ENCODE results near the gene SAPCD2.

Gene SAPCD2

DNA sequence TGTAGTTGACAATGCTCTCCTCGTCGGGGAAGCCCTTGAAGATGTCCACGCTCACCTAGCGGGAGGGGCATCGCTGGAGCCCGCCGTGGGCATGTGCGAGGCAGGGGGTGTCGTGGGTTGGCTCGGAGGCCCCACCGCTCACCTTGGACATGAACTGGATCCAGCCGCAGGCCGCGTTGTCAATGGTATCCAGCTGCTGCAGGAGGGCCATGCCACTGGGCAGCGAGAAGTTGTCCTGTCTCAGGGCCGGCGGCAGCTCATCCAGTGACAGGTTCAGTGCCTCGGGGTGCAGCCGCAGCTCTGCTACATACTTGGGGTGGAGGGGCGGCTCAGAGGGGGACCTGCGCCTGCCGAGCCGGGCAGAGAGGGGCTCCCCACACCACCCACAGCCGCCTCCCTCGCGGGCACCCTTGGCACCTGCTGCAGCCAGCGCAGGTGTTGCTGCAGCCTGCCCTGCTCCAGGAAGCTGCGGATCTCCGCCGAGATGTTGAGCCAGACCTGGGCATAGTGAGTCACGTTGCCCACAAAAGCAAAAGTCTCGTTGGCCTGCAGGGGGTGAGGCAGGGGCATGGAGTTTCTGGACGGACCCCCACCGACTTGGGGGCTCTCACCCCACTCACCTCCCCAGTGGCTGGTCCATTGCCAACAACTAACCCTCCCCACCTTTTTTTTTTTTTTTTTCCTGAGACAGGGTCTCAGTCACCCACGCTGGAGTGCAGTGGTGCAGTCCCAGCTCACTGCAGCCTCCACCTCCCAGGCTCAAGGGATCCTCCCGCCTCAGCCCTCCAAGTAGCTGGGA lies 51.4 kb downstream of the SAPCD2 start:
- H3K9ac ChIP-seq (ENCODE audit: low read length in 2 of 2): no peak overlapping the region
- H3K27me3 ChIP-seq (ENCODE audit: control insufficient read depth in 1 of 2, insufficient read depth in 2 of 2, low read length in 2 of 2): no peaks in the 10 kb centered on the region
- no peaks in the 10 kb centered on the region for H3K9me3 ChIP-seq (ENCODE audit: control insufficient read depth in 2 of 2, low read length in 2 of 2)
- H3K27ac ChIP-seq (ENCODE audit: low read length): no peak overlapping the region
- H3K4me3 ChIP-seq (ENCODE audit: low read length in 2 of 2): no peak overlapping the region
- no peaks in the 10 kb centered on the region for H3K4me1 ChIP-seq (ENCODE audit: control insufficient read depth, insufficient read depth, low read length)
- H3K36me3 ChIP-seq (ENCODE audit: control insufficient read depth in 2 of 2, insufficient read depth in 2 of 2, low read length in 2 of 2): peaks cover 4 to 9% of the 10 kb centered on the region in 2 donors

DNA sequence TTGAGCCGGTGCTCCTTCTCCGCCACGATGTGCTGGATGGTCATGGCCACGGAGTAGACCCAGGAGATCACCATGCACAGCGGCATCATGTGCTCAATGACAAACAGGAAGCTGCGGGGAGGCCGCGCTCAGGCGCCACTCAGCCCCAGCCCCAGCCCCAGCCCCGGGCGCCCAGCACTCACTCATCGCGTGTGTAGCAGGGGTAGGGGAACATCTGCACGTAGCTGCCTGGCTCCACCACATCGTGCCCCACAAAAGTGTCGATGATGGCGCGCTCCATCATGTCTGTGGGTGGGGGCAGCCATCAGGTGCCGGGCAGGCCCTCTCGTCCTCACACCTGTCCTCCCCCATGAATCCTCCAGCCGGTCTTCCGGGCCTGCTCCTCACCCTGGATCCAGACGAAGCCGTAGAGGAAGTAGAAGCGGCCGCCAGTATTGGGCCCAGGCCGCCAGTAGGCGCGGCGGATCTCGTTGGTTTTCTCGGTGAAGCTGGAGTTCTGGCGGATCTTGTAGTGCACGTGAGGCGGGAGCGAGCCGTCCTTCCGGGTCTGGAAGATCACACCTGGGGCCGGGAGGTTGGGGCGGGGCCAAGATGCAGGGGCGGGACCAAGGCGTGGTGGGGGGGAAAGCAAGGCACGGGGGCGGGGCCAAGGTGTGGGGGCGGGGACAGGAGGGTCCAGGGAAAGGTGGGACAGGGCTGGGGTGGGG lies 52.4 kb downstream of the SAPCD2 start:
- H3K4me1 ChIP-seq (ENCODE audit: control insufficient read depth, insufficient read depth, low read length): no peaks in the 10 kb centered on the region
- no peak overlapping the region for H3K27ac ChIP-seq (ENCODE audit: low read length)
- H3K36me3 ChIP-seq (ENCODE audit: control insufficient read depth in 2 of 2, insufficient read depth in 2 of 2, low read length in 2 of 2): peaks cover 4 to 9% of the 10 kb centered on the region in 2 donors
- no peak overlapping the region for H3K9ac ChIP-seq (ENCODE audit: low read length in 2 of 2)
- no peak overlapping the region for H3K4me3 ChIP-seq (ENCODE audit: low read length in 2 of 2)
- no peaks in the 10 kb centered on the region for H3K27me3 ChIP-seq (ENCODE audit: control insufficient read depth in 1 of 2, insufficient read depth in 2 of 2, low read length in 2 of 2)
- no peaks in the 10 kb centered on the region for H3K9me3 ChIP-seq (ENCODE audit: control insufficient read depth in 2 of 2, low read length in 2 of 2)

DNA sequence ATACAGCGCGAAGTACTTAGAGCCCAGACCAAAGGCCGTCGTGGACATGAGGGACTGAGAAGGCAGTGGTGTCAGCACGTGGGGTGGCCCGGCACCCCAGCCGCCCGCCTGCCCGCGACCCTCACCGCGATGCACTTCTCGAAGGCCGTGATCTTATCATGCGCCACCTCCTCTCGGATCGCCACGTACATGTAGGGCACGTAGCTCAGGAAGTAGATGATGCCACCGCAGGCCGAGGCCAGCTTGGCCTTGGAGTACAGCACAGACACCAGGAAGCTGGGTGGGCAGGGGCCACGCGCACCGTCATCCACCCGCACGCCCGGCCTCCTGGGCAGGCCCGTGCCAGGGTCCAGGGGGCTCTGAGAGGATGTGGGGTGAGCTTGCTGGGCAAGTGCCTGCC lies 53.3 kb downstream of the SAPCD2 start:
- Histone ChIP-seq H3K36me3 (ENCODE audit: control insufficient read depth in 2 of 2, insufficient read depth in 2 of 2, low read length in 2 of 2) (peaks cover 4 to 9% of the 10 kb centered on the region in 2 donors), H3K9ac (ENCODE audit: low read length in 2 of 2) (no peak overlapping the region), H3K27ac (ENCODE audit: low read length) (no peak overlapping the region), H3K9me3 (ENCODE audit: control insufficient read depth in 2 of 2, low read length in 2 of 2) (no peaks in the 10 kb centered on the region), H3K27me3 (ENCODE audit: control insufficient read depth in 1 of 2, insufficient read depth in 2 of 2, low read length in 2 of 2) (no peaks in the 10 kb centered on the region), H3K4me1 (ENCODE audit: control insufficient read depth, insufficient read depth, low read length) (no peaks in the 10 kb centered on the region), H3K4me3 (ENCODE audit: low read length in 2 of 2) (no peak overlapping the region)

DNA sequence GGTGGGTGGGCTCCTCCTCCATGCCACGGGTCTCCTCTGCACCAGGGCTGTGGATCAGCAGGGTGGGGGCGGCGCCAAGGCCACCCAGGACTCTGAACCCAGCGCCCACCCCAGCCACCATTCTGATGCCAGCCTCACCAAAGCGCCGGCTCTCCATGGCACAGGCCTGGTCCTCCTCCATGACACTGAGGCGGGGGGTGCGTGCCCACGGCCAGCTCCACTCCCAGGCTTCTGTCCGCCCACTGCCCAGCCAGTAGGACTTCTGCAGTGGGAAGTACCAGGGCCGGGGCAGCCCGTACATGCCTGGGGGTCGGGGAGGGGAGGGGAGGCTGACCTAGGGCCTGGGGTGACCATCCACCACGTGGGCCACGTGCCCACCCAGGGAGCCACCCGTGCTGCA lies 53.9 kb downstream of the SAPCD2 start:
- Histone ChIP-seq H3K4me1 (ENCODE audit: control insufficient read depth, insufficient read depth, low read length) (no peaks in the 10 kb centered on the region), H3K9me3 (ENCODE audit: control insufficient read depth in 2 of 2, low read length in 2 of 2) (no peaks in the 10 kb centered on the region), H3K9ac (ENCODE audit: low read length in 2 of 2) (no peak overlapping the region), H3K36me3 (ENCODE audit: control insufficient read depth in 2 of 2, insufficient read depth in 2 of 2, low read length in 2 of 2) (peaks cover 4 to 9% of the 10 kb centered on the region in 2 donors), H3K4me3 (ENCODE audit: low read length in 2 of 2) (no peak overlapping the region), H3K27ac (ENCODE audit: low read length) (no peak overlapping the region), H3K27me3 (ENCODE audit: control insufficient read depth in 1 of 2, insufficient read depth in 2 of 2, low read length in 2 of 2) (no peaks in the 10 kb centered on the region)

DNA sequence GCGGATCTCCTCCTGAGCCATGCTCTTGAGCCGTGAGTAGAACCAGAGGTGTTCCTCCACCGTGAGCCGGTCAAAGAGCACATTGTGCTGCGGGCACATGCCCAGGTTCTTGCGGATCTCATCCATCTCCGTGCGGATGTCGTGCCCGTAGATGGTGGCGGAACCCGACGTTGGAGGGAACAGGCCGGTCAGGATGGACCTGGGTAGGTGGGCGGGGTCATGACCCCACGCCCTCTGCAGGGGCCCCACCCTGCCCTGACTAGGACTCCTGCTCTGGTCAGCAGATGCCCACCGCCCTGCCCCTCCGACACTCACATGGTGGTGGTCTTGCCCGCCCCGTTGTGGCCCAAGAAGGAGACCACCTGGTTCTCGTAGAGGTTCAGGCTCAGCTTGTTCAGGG lies 54.4 kb downstream of the SAPCD2 start:
- Histone ChIP-seq H3K9ac (ENCODE audit: low read length in 2 of 2) (no peak overlapping the region), H3K27me3 (ENCODE audit: control insufficient read depth in 1 of 2, insufficient read depth in 2 of 2, low read length in 2 of 2) (no peaks in the 10 kb centered on the region), H3K4me1 (ENCODE audit: control insufficient read depth, insufficient read depth, low read length) (no peaks in the 10 kb centered on the region), H3K36me3 (ENCODE audit: control insufficient read depth in 2 of 2, insufficient read depth in 2 of 2, low read length in 2 of 2) (peaks cover 4 to 9% of the 10 kb centered on the region in 2 donors), H3K4me3 (ENCODE audit: low read length in 2 of 2) (no peak overlapping the region), H3K27ac (ENCODE audit: low read length) (no peak overlapping the region), H3K9me3 (ENCODE audit: control insufficient read depth in 2 of 2, low read length in 2 of 2) (no peaks in the 10 kb centered on the region)

DNA sequence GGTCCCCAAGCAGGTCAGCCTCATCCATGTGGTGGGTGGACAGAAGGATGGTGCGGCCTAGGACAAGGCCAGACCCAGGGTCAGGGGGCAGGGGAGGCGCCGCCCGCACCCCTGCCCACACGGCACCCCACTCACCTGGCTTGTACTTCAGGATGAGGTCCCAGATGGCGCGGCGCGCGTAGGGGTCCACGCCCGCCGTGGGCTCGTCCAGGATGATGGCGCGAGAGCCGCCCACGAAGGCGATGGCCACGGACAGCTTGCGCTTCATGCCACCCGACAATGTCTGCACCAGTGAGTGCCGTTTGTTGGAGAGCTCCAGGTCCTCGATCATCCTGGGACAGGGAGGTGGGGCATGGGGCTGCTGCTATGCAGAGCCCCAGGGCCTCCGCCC lies 54.8 kb downstream of the SAPCD2 start:
- H3K4me3 ChIP-seq (ENCODE audit: low read length in 2 of 2): no peak overlapping the region
- peaks cover 4 to 9% of the 10 kb centered on the region in 2 donors for H3K36me3 ChIP-seq (ENCODE audit: control insufficient read depth in 2 of 2, insufficient read depth in 2 of 2, low read length in 2 of 2)
- H3K4me1 ChIP-seq (ENCODE audit: control insufficient read depth, insufficient read depth, low read length): no peaks in the 10 kb centered on the region
- no peak overlapping the region for H3K27ac ChIP-seq (ENCODE audit: low read length)
- no peak overlapping the region for H3K9ac ChIP-seq (ENCODE audit: low read length in 2 of 2)
- no peaks in the 10 kb centered on the region for H3K27me3 ChIP-seq (ENCODE audit: control insufficient read depth in 1 of 2, insufficient read depth in 2 of 2, low read length in 2 of 2)
- no peaks in the 10 kb centered on the region for H3K9me3 ChIP-seq (ENCODE audit: control insufficient read depth in 2 of 2, low read length in 2 of 2)

DNA sequence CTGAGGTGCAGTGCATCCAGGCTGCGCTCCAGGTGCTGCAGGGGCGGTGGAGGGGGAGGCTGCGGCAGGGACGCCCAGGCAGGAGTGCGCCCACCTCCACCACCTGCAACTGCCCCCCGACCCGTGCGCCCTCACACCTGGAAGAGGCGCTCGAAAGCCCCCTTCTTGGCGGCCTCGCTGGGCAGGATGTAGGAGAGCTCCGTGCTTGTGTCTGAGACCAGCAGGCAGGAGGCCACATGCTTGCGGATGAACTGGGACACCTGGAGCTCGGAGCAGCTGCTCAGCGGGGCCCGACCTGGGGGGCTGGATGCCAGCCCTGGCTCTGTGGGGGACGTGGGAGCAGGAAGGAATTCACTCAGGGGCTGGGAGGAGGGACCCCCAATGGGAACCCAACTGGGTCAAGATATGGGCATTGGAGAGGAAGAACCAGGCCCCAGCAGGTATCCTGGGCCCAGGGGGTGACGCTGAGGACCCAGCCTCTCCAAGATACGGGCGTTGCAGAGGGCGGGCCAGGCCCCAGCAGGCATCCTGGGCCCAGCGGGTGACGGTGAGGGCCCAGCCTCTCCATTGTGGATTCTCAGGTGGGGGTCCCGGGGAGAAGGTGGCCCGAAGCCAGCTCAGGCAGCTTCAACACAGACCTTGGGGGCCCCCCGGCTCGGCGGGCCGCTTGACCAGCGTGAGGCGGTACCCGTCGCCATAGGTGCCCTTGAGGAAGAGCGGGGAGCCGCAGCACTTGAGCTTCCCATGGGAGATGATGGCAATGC lies 55.4 kb downstream of the SAPCD2 start:
- H3K36me3 ChIP-seq (ENCODE audit: control insufficient read depth in 2 of 2, insufficient read depth in 2 of 2, low read length in 2 of 2): peaks cover 4 to 9% of the 10 kb centered on the region in 2 donors
- no peak overlapping the region for H3K4me3 ChIP-seq (ENCODE audit: low read length in 2 of 2)
- no peaks in the 10 kb centered on the region for H3K4me1 ChIP-seq (ENCODE audit: control insufficient read depth, insufficient read depth, low read length)
- no peaks in the 10 kb centered on the region for H3K27me3 ChIP-seq (ENCODE audit: control insufficient read depth in 1 of 2, insufficient read depth in 2 of 2, low read length in 2 of 2)
- no peak overlapping the region for H3K27ac ChIP-seq (ENCODE audit: low read length)
- H3K9me3 ChIP-seq (ENCODE audit: control insufficient read depth in 2 of 2, low read length in 2 of 2): no peaks in the 10 kb centered on the region
- H3K9ac ChIP-seq (ENCODE audit: low read length in 2 of 2): no peak overlapping the region

DNA sequence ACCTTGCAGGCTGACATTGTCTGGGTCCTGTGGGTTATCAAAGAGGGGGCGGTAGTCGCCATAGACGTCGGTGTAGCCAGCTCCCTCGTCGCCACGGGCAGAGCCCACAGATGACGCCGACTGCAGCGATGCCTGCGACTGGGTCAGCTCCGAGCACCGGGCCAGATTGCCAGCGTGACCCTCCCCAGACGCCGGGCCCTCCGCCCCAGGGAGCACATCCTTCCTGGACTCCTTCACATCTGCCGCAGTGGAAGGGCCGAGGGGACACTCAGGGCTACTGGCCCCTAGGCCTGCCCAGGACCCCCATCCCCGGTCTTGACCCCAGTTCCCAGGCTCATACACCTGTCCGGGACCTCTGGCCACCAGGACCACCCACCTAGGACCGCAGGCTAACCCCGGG lies 56.2 kb downstream of the SAPCD2 start:
- H3K9ac ChIP-seq (ENCODE audit: low read length in 2 of 2): no peak overlapping the region
- H3K9me3 ChIP-seq (ENCODE audit: control insufficient read depth in 2 of 2, low read length in 2 of 2): no peaks in the 10 kb centered on the region
- no peak overlapping the region for H3K27ac ChIP-seq (ENCODE audit: low read length)
- H3K4me1 ChIP-seq (ENCODE audit: control insufficient read depth, insufficient read depth, low read length): no peaks in the 10 kb centered on the region
- H3K4me3 ChIP-seq (ENCODE audit: low read length in 2 of 2): no peak overlapping the region
- H3K36me3 ChIP-seq (ENCODE audit: control insufficient read depth in 2 of 2, insufficient read depth in 2 of 2, low read length in 2 of 2): peaks cover 4 to 9% of the 10 kb centered on the region in 2 donors
- no peaks in the 10 kb centered on the region for H3K27me3 ChIP-seq (ENCODE audit: control insufficient read depth in 1 of 2, insufficient read depth in 2 of 2, low read length in 2 of 2)

DNA sequence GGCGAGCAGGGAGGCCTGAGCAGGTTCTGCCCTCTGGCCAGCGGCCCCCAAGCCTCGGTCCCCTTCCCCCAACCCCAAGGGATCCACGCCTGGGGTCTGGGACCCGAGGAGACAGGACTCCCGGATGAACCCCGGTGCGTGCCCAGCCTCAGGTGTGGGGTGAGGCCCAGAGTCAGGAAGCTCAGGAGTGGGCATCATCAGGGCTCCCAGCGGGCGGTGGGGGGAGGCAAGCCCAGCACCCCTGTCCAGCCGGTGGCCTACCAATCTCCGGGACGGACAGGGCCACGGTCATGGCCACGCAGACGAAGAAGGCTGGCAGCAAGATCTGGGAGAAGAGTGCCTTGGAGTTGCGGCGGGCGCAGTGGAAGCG lies 56.8 kb downstream of the SAPCD2 start:
- H3K4me3 ChIP-seq (ENCODE audit: low read length in 2 of 2): no peak overlapping the region
- no peaks in the 10 kb centered on the region for H3K9me3 ChIP-seq (ENCODE audit: control insufficient read depth in 2 of 2, low read length in 2 of 2)
- peaks cover 4 to 9% of the 10 kb centered on the region in 2 donors for H3K36me3 ChIP-seq (ENCODE audit: control insufficient read depth in 2 of 2, insufficient read depth in 2 of 2, low read length in 2 of 2)
- no peaks in the 10 kb centered on the region for H3K4me1 ChIP-seq (ENCODE audit: control insufficient read depth, insufficient read depth, low read length)
- no peaks in the 10 kb centered on the region for H3K27me3 ChIP-seq (ENCODE audit: control insufficient read depth in 1 of 2, insufficient read depth in 2 of 2, low read length in 2 of 2)
- H3K9ac ChIP-seq (ENCODE audit: low read length in 2 of 2): no peak overlapping the region
- no peak overlapping the region for H3K27ac ChIP-seq (ENCODE audit: low read length)

DNA sequence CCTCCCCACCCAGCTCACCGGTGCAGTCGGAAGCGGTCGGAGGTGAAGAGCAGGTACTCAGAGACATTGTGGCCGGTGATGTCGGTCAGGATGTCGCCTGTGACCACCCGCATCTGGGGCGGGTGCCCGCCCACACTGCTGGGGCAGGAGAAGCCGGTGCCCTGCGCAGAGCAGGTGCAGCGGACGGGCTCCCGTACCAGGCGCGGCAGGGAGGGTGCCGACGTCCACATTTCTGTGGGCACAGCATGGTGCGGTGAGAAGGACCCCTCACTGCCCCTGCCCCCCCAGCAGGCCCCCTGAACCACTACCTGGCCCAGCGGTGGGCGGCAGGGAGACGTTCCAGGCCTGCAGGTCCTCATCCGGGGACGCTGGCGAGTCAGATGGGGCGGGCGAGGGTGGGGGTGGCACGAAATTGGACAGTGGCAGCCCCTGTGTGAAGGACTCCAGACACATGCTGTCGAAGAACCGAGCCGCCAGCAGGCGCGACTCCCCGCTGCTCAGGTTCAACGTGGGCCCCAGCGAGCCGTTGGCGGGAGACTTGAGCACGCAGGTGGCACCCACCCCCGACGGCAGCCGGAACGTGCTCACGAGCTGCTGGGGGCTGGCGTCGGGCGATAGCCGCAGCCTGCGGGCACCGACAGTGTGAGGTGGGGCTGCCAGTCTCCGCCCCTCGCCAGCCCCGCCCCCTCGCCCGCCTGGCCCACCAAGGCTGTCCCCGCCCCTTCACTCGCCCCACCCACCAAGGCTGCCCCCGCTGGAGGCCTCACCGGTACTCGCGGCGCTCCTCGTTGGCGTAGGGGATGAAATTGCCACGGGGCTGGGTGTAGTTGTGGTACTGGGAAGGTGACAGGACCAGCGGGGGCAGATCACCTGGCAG lies 57.4 kb downstream of the SAPCD2 start:
- Histone ChIP-seq H3K4me1 (ENCODE audit: control insufficient read depth, insufficient read depth, low read length) (no peaks in the 10 kb centered on the region), H3K9me3 (ENCODE audit: control insufficient read depth in 2 of 2, low read length in 2 of 2) (no peaks in the 10 kb centered on the region), H3K27ac (ENCODE audit: low read length) (no peak overlapping the region), H3K9ac (ENCODE audit: low read length in 2 of 2) (no peak overlapping the region), H3K36me3 (ENCODE audit: control insufficient read depth in 2 of 2, insufficient read depth in 2 of 2, low read length in 2 of 2) (peaks cover 4 to 9% of the 10 kb centered on the region in 2 donors), H3K27me3 (ENCODE audit: control insufficient read depth in 1 of 2, insufficient read depth in 2 of 2, low read length in 2 of 2) (no peaks in the 10 kb centered on the region), H3K4me3 (ENCODE audit: low read length in 2 of 2) (no peak overlapping the region)

Data from stomach smooth muscle (tissue), 2 donors.